HG02870 (cell line): Measurements from ENCODE around the gene VWA8.
"Not testable (repeated sequence)": the region's sequence is repeated elsewhere in the genome, so short reads cannot be mapped to it uniquely, and the experiment has no call there.

Source experiments
- ATAC-seq: cut with Tn5 transposase; IDR thresholded peaks from one replicate; pipeline ENCODE4 v1.9.1; 2021; ENCODE audit warnings: mild to moderate bottlenecking, moderate library complexity; ENCODE audit not compliant: unreplicated experiment

Gene VWA8

GRCh38 chr13:41622432-41623429, 338.2 kb downstream of the VWA8 start:
- no peak for ATAC-seq

GRCh38 chr13:41621716-41622431, 339.0 kb downstream of the VWA8 start:
- ATAC-seq: no peak

GRCh38 chr13:41617633-41618032, 343.3 kb downstream of the VWA8 start:
- ATAC-seq: not testable (repeated sequence)

GRCh38 chr13:41616151-41616550, 344.8 kb downstream of the VWA8 start:
- no peak for ATAC-seq

- ATAC-seq: no peak
These were observed 345.4 kb downstream of the VWA8 start for GRCh38 chr13:41615528-41615855.

GRCh38 chr13:41614671-41615527, 346.0 kb downstream of the VWA8 start:
- no peak for ATAC-seq

GRCh38 chr13:41613984-41614661, 346.8 kb downstream of the VWA8 start:
- no peak for ATAC-seq

GRCh38 chr13:41613471-41613870, 347.4 kb downstream of the VWA8 start:
- no peak for ATAC-seq

- no peak for ATAC-seq
These were observed 349.5 kb downstream of the VWA8 start for GRCh38 chr13:41611385-41611784.

GRCh38 chr13:41610404-41610803, 350.5 kb downstream of the VWA8 start:
- ATAC-seq: no peak

GRCh38 chr13:41609828-41610227, 351.1 kb downstream of the VWA8 start:
- ATAC-seq: no peak

- ATAC-seq: no peak
These were observed 352.1 kb downstream of the VWA8 start for GRCh38 chr13:41608839-41609177.

GRCh38 chr13:41608111-41608838, 352.6 kb downstream of the VWA8 start:
- ATAC-seq: no peak

- ATAC-seq: no peak
These were observed 354.3 kb downstream of the VWA8 start for GRCh38 chr13:41606646-41607045.

GRCh38 chr13:41605319-41606285, 355.3 kb downstream of the VWA8 start:
- ATAC-seq: no peak

- no peak for ATAC-seq
These were observed 357.0 kb downstream of the VWA8 start for GRCh38 chr13:41603917-41604316.

- ATAC-seq: no peak
These were observed 359.0 kb downstream of the VWA8 start for GRCh38 chr13:41601718-41602445.

GRCh38 chr13:41599619-41600018, 361.3 kb downstream of the VWA8 start:
- no peak for ATAC-seq
